ENCODE measurements around the gene UTF1.
"Not testable (repeated sequence)": the region's sequence is repeated elsewhere in the genome, so short reads cannot be mapped to it uniquely, and the experiment has no call there.

Gene UTF1

GRCh38 chr10:133229265-133230043 is 563 bp upstream of the UTF1 start:
- no peak for FAIRE-seq

- no peak for FAIRE-seq
Measured at GRCh38 chr10:133230387-133231195, 574 bp downstream of the UTF1 start.

GRCh38 chr10:133231244-133231945 is 1.4 kb downstream of the UTF1 start:
- no peak for FAIRE-seq

- no peak for FAIRE-seq
Measured at GRCh38 chr10:133231946-133232574, 2.0 kb downstream of the UTF1 start.

- FAIRE-seq, result not testable (repeated sequence)
Measured at GRCh38 chr10:133234796-133235195, 4.8 kb downstream of the UTF1 start.

- FAIRE-seq, result no peak
Measured at GRCh38 chr10:133235265-133235855, 5.3 kb downstream of the UTF1 start.

GRCh38 chr10:133235932-133236331 is 5.9 kb downstream of the UTF1 start:
- FAIRE-seq, result no peak

GRCh38 chr10:133236401-133237240 is 6.6 kb downstream of the UTF1 start:
- no peak for FAIRE-seq

- no peak for FAIRE-seq
Measured at GRCh38 chr10:133237241-133237587, 7.2 kb downstream of the UTF1 start.

- no peak for FAIRE-seq
Measured at GRCh38 chr10:133237588-133238465, 7.8 kb downstream of the UTF1 start, which contains the start of gene VENTX. VENTX (plus strand) TSS chr10:133237855; CDS start chr10:133237915, 60 bp downstream.

GRCh38 chr10:133238466-133238804 is 8.4 kb downstream of the UTF1 start:
- no peak for FAIRE-seq

- FAIRE-seq, result no peak
Measured at GRCh38 chr10:133239990-133240389, 10.0 kb downstream of the UTF1 start.

GRCh38 chr10:133241501-133242205 is 11.6 kb downstream of the UTF1 start:
- FAIRE-seq, result no peak

GRCh38 chr10:133242611-133243356 is 12.8 kb downstream of the UTF1 start:
- no peak for FAIRE-seq

- no peak for FAIRE-seq
Measured at GRCh38 chr10:133243593-133243992, 13.6 kb downstream of the UTF1 start.

GRCh38 chr10:133245439-133246235 is 15.6 kb downstream of the UTF1 start:
- FAIRE-seq, result no peak

- no peak for FAIRE-seq
Measured at GRCh38 chr10:133246236-133246626, 16.2 kb downstream of the UTF1 start.

- FAIRE-seq, result no peak
Measured at GRCh38 chr10:133247681-133248333, 17.8 kb downstream of the UTF1 start.
